Osteoblast (primary cell): ENCODE measurements around the gene PPRC1. TPM values are rescaled to one million over a fixed set of nuclear protein-coding genes. Genes with fewer than 3 reads are reported as not detected.
"Not testable (repeated sequence)": the region's sequence is repeated elsewhere in the genome, so short reads cannot be mapped to it uniquely, and the experiment has no call there.

Source experiments
- DNase-seq: peaks from one replicate; pipeline ENCODE4 v3.0.0; 2011; ENCODE audit warnings: low spot score, mixed read lengths; ENCODE audit not compliant: insufficient read length; ENCODE audit errors: missing footprints
- H2AFZ ChIP-seq: 2 replicates; pipeline ENCODE4 v1.6.0; 2011; ENCODE audit warnings: mild to moderate bottlenecking, low read length
- H3K27ac ChIP-seq: 2 replicates; pipeline ENCODE4 v1.5.1; 2011; ENCODE audit warnings: mild to moderate bottlenecking, low read depth, low read length, moderate library complexity
- H3K27me3 ChIP-seq: 2 replicates; pipeline ENCODE4 v1.6.0; 2012; ENCODE audit warnings: mild to moderate bottlenecking, control low read depth, inconsistent platforms, low read length, moderate library complexity; ENCODE audit not compliant: insufficient read depth
- H3K36me3 ChIP-seq: 2 replicates; pipeline ENCODE4 v1.5.1; 2011; ENCODE audit warnings: mild to moderate bottlenecking, low read length, control low read depth, moderate library complexity; ENCODE audit not compliant: insufficient read depth
- H3K4me1 ChIP-seq: 2 replicates; pipeline ENCODE4 v1.5.1; 2011; ENCODE audit warnings: mild to moderate bottlenecking, low read length, control low read depth, moderate library complexity; ENCODE audit not compliant: insufficient read depth
- H3K4me2 ChIP-seq: 2 replicates; pipeline ENCODE4 v1.6.0; 2011; ENCODE audit warnings: mild to moderate bottlenecking, low read length; ENCODE audit not compliant: insufficient read depth
- H3K4me3 ChIP-seq: fragments of 200-600 bp; sonication (generic); 3 replicates; pipeline ENCODE4 v1.5.1; 2012; ENCODE audit warnings: mild to moderate bottlenecking, low read length, inconsistent platforms; ENCODE audit not compliant: insufficient read depth
- H3K79me2 ChIP-seq: 2 replicates; pipeline ENCODE4 v1.6.0; 2012; ENCODE audit warnings: mild to moderate bottlenecking, low read length, control low read depth, inconsistent platforms; ENCODE audit not compliant: insufficient read depth
- H3K9me3 ChIP-seq: 2 replicates; pipeline ENCODE4 v1.5.1; 2011; ENCODE audit warnings: low read depth, low read length, control low read depth
- H4K20me1 ChIP-seq: 2 replicates; pipeline ENCODE4 v1.6.0; 2012; ENCODE audit warnings: mild to moderate bottlenecking, low read length, control low read depth; ENCODE audit not compliant: insufficient read depth
- total RNA-seq: library from RNA; depleted of rRNA; stranded (reverse); fragments of >200 nt; gene quantifications from 2 replicates; pipeline ENCODE4 v1.2.3, GENCODE V29; 2012
- TF ChIP-seq, protein P1 (sequence below): IDR thresholded peaks from 2 replicates; pipeline ENCODE4 v1.5.1; 2011; ENCODE audit warnings: mild to moderate bottlenecking, low read depth, low read length, moderate library complexity; ENCODE audit errors: extremely low read depth

The PPRC1 gene
- total RNA-seq, 1 donor, result 17.7 TPM

DNA sequence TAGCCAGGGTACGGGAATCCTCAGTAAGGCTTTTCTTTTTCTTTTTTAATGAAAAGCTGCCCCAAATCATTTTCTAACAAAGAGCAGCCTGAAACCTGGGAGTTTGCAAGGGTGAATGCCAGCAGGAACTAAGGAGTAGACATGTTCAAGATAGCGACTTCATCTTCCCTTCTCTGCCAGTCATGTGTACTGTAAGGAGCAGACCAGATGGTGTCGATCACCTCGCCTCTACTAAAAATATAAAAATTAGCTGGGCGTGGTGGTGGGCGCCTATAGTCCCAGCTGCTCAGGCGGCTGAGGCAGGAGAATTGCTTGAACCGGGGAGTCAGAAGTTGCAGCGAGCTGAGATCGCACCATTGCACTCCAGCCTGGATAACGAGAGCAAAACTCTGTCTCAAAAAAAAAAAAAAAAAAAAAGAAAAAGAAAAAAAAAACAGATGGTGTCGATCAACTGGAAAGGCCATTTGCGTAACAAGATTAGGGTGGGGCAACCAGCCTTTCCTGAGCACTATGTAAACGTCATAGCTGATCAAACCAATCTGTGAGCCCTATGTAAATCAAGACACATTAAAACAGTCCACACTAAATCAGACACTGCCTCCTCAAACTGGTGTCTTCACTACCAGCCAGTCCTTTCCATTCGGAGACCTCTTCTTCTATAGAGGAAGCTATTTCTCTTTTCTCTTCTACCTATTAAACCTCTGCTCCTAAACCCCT, 53.1 kb downstream of the PPRC1 start:
- DNase-seq, result no peak
- Histone ChIP-seq H3K27me3 (no peaks in the 10 kb centered on the region), H3K9me3 (no peaks in the 10 kb centered on the region), H3K4me2 (no peak overlapping the region), H2AFZ (no peak overlapping the region), H3K27ac (no peak overlapping the region), H3K79me2 (no peaks in the 10 kb centered on the region), H3K4me1 (no peaks in the 10 kb centered on the region), H4K20me1 (no peaks in the 10 kb centered on the region), H3K4me3 (no peak overlapping the region), H3K36me3 (no peaks in the 10 kb centered on the region)
- TF ChIP-seq, protein P1, sequence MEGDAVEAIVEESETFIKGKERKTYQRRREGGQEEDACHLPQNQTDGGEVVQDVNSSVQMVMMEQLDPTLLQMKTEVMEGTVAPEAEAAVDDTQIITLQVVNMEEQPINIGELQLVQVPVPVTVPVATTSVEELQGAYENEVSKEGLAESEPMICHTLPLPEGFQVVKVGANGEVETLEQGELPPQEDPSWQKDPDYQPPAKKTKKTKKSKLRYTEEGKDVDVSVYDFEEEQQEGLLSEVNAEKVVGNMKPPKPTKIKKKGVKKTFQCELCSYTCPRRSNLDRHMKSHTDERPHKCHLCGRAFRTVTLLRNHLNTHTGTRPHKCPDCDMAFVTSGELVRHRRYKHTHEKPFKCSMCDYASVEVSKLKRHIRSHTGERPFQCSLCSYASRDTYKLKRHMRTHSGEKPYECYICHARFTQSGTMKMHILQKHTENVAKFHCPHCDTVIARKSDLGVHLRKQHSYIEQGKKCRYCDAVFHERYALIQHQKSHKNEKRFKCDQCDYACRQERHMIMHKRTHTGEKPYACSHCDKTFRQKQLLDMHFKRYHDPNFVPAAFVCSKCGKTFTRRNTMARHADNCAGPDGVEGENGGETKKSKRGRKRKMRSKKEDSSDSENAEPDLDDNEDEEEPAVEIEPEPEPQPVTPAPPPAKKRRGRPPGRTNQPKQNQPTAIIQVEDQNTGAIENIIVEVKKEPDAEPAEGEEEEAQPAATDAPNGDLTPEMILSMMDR, result no peak

DNA sequence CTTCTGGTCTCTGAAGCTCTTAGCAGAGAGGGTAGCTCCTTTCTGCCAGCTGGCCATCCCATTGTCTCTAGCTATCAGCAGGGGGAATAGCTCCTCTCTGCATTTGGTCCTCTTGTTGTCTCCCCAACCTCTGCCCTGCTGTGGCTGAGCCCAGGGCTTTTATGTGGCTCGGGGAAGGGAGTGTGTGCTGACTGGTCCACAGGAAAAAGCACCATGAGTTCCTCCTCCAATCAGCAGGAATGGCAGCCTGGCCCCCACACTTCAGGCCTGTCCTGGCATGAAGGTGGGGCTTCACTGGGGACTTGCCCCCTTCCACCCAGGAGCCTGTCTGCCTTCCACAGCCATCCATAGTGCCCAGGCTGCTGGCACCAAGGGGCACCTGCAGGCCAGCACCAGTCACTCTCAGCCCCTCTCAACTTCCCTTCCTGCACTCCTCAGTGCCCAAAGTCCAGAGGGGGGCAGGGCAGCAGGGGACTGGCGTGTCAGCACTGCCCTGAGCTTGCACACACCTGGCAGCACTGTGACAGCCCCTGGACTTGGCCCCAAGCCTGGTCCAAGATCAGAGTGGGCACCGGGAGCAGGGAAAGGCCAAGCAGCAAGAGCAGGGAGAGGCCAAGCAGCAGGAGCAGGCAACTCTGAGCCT, 55.6 kb downstream of the PPRC1 start:
- Histone ChIP-seq H3K9me3 (peaks cover 3% of the 10 kb centered on the region), H3K4me1 (no peaks in the 10 kb centered on the region), H3K4me3 (no peak overlapping the region), H4K20me1 (no peaks in the 10 kb centered on the region), H3K36me3 (no peaks in the 10 kb centered on the region), H3K4me2 (no peak overlapping the region), H3K79me2 (no peaks in the 10 kb centered on the region), H3K27ac (no peak overlapping the region), H2AFZ (peak overlapping the region; percentile 57), H3K27me3 (no peaks in the 10 kb centered on the region)
- no peak for DNase-seq
- TF ChIP-seq, protein P1, result no peak

DNA sequence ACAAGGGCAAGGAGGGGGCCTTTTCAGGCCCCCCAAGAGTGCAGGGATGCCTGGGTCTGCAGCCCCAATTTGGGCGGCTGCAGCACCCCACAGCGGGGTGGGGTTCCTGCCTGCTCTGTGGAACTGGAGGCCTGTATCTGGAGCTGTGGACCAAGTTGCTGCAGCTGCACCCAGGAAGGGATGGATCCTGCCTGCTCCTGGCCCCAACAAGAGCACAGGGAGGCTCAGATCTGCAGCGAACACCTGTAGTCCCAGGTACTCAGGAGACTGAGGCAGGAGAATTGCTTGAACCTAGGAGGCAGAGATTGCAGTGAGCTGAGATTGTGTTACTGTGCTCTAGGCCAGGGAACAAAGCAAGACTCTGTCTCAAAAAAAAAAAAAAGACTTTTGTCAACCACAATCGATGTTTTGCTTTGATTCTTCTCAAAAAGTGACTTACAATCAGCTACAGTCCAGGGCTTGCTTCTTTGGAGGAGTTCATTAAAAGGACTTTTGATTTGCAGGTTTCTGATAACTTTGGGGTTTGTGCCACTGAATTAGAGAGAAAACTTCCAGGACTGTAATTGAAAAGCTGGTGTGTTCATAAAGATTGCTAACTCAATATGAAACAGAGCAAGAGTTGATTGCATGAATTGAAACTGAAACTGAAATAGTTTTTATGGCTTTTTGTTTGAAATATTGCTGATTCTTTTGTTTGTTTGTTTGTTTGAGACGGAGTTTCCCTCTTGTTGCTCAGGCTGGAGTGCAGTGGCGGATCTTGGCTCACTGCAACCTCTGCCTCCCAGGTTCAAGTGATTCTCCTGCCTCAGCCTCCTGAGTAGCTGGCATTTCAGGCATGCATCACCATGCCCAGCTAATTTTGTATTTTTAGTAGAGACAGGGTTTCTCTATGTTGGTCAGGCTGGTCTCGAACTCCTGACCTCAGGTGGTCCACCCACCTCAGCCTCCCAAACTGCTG, 56.4 kb downstream of the PPRC1 start:
- not testable (repeated sequence) for H3K36me3 ChIP-seq
- H2AFZ ChIP-seq, result peak overlapping the region; percentile 65

DNA sequence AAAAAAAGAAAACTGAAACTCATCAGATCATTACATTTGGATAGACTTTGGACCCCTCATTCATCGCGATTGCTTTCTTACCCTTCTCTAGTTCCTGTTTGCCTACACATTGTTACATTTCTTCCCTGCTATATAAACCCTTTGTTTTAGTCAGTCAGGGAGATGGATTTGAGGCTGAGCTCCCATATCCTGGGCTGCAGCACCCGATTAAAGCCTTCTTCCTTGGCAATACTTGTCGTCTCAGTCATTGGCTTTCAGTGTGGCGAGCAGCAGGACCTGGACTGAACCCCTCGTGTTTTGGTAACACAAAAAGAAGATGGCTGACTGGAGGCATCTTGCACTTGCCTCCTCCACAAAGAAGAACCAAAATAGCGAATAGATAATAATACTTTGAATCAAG, 59.1 kb downstream of the PPRC1 start:
- Histone ChIP-seq H2AFZ (no peak overlapping the region), H3K4me3 (no peak overlapping the region), H3K4me1 (no peaks in the 10 kb centered on the region), H4K20me1 (no peaks in the 10 kb centered on the region), H3K27ac (no peak overlapping the region), H3K27me3 (no peaks in the 10 kb centered on the region), H3K4me2 (no peak overlapping the region), H3K79me2 (no peaks in the 10 kb centered on the region), H3K9me3 (peaks cover 3% of the 10 kb centered on the region), H3K36me3 (no peaks in the 10 kb centered on the region)
- DNase-seq, result no peak
- TF ChIP-seq, protein P1, result no peak

More for the DNA sequence above, 56.4 kb downstream of the PPRC1 start:
- not testable (repeated sequence) for H3K27me3 ChIP-seq, H3K4me3 ChIP-seq, H3K4me1 ChIP-seq, H3K27ac ChIP-seq, H3K79me2 ChIP-seq, H3K9me3 ChIP-seq, DNase-seq, H4K20me1 ChIP-seq
- peak overlapping the region; percentile 48 for H3K4me2 ChIP-seq
